OCI-LY7 (cell line): ENCODE data around the gene NEUROD2.

Source experiments
- CTCF ChIP-seq: fragments of 200-600 bp; sonication (generic); conservative IDR thresholded peaks from 2 replicates; pipeline ENCODE4 v1.5.1; 2014; ENCODE audit warnings: mild to moderate bottlenecking, antibody characterized with exemption, low read length, moderate library complexity, mixed read lengths
- EZH2phosphoT487 ChIP-seq: fragments of 200-600 bp; sonication (generic); IDR thresholded peaks from 2 replicates; pipeline ENCODE4 v1.6.1; 2018; ENCODE audit warnings: low read depth, borderline replicate concordance, mild to moderate bottlenecking, mixed run types, antibody characterized with exemption, low read length, moderate library complexity, mixed read lengths

GRCh38 chr17:39555368-39555767, 52.4 kb downstream of the NEUROD2 start:
- no peak for TF ChIP-seq CTCF
- no peak for TF ChIP-seq EZH2phosphoT487
